ENCODE measurements around the gene AXDND1. TPM values are rescaled to one million over a fixed set of nuclear protein-coding genes. Genes with fewer than 3 reads are reported as not detected.
A peak's percentile ranks its signal among the peaks of the same experiment; 100 is the strongest.

Gene AXDND1
- polyA plus RNA-seq, 1 of the 3 experiments (the other 2 are of a cell fraction): 0.16 TPM

- 15% methylated on average over 18 of the region's 77 CpGs for WGBS (ENCODE audit: low lambda C conversion rate)
- Histone ChIP-seq H3K4me2 (no peak within 1 kb of the TSS), H4K20me1 (ENCODE audit: insufficient read depth) (no peaks in the 10 kb centered on the region), H3K4me1 (ENCODE audit: control insufficient read depth in 1 of 2, insufficient read depth in 2 of 2, low read depth in 1 of 2, low read length in 1 of 2) (no peaks in the 10 kb centered on the region; a peak in 1 of 4 replicates), H3K9me3 (no peaks in the 10 kb centered on the region), H3K9ac (no peak within 1 kb of the TSS), H2AFZ (ENCODE audit: low read depth) (no peak within 1 kb of the TSS), H3K27me3 (ENCODE audit: insufficient read depth) (peaks cover 15% of the 10 kb centered on the region), H3K27ac (ENCODE audit: low read depth in 2 of 2, low read length in 1 of 2) (no peak within 1 kb of the TSS), H3K79me2 (ENCODE audit: insufficient read depth) (no peaks in the 10 kb centered on the region), H3K9me2 (no peaks in the 10 kb centered on the region), H3K4me3 (ENCODE audit: low read depth in 2 of 2, low read length in 1 of 2) (no peak within 1 kb of the TSS), H3K36me3 (replicated peaks in 1 of 2; ENCODE audit: control insufficient read depth in 1 of 2, insufficient read depth in 2 of 2, low read length in 1 of 2) (no peaks in the 10 kb centered on the region), H3F3A (replicated peaks; ENCODE audit: insufficient read depth) (no peaks in the 10 kb centered on the region)
- ChIA-PET CTCF (interaction anchor here (0.6 to 1.2 kb wide), 3 partner anchors 10 to 32 kb away, joined by 3 to 4 read pairs (median 3); no protein-coding TSS in a partner anchor), POLR2A (no interaction called here)
- DNase-seq: peak; percentile 57
- no peak for TF ChIP-seq FOXM1 (IDR thresholded peaks at IDR 0.05; ENCODE audit: low read depth)
- TF ChIP-seq FOXJ3 (CRISPR knock-in tag; IDR thresholded peaks at IDR 0.05): no peak
- no peak for TF ChIP-seq SMC3 (IDR thresholded peaks at IDR 0.05; ENCODE audit: low read depth, low read length)
- TF ChIP-seq RFX5 (IDR thresholded peaks at IDR 0.05; ENCODE audit: low read length): no peak
- no peak for TF ChIP-seq ELF1 (IDR thresholded peaks at IDR 0.05)
- TF ChIP-seq NFIC (IDR thresholded peaks at IDR 0.05; ENCODE audit: borderline replicate concordance): no peak
- no peak for TF ChIP-seq TAF1 (IDR thresholded peaks at IDR 0.05; ENCODE audit: borderline replicate concordance, low read depth, low read length)
Observed at GRCh38 chr1:179575497-179576314, 209.9 kb downstream of the AXDND1 start, which contains the start of gene NPHS2. NPHS2 (minus strand) TSS chr1:179575948; CDS start chr1:179575864, 84 bp downstream.

GRCh38 chr1:179576509-179576908 lies 210.7 kb downstream of the AXDND1 start:
- H3K9ac ChIP-seq: no peak overlapping the region
- H3K27me3 ChIP-seq (ENCODE audit: insufficient read depth): peaks cover 15% of the 10 kb centered on the region
- H3K4me1 ChIP-seq (ENCODE audit: control insufficient read depth in 1 of 2, insufficient read depth in 2 of 2, low read depth in 1 of 2, low read length in 1 of 2): no peaks in the 10 kb centered on the region; a peak in 1 of 4 replicates
- no peaks in the 10 kb centered on the region for H3K9me2 ChIP-seq
- ChIA-PET POLR2A (no interaction called here), CTCF (interaction anchor here (1.5 kb wide), 1 partner anchor 10 kb away, joined by 7 read pairs; no protein-coding TSS in a partner anchor)
- no peaks in the 10 kb centered on the region for H3F3A ChIP-seq (replicated peaks; ENCODE audit: insufficient read depth)
- H3K79me2 ChIP-seq (ENCODE audit: insufficient read depth): no peaks in the 10 kb centered on the region
- H3K27ac ChIP-seq (ENCODE audit: low read depth in 2 of 2, low read length in 1 of 2): no peak overlapping the region
- H3K4me2 ChIP-seq: no peak overlapping the region
- no peak for TF ChIP-seq ELF1 (IDR thresholded peaks at IDR 0.05)
- no peak for TF ChIP-seq MEF2A (IDR thresholded peaks at IDR 0.05; ENCODE audit: borderline replicate concordance, low read depth)
- no peak for TF ChIP-seq RFX5 (IDR thresholded peaks at IDR 0.05; ENCODE audit: low read length)
- TF ChIP-seq TEAD4 (IDR thresholded peaks at IDR 0.05; ENCODE audit: borderline replicate concordance, insufficient read depth): no peak
- no peaks in the 10 kb centered on the region for H3K36me3 ChIP-seq (replicated peaks in 1 of 2; ENCODE audit: control insufficient read depth in 1 of 2, insufficient read depth in 2 of 2, low read length in 1 of 2)
- no peak overlapping the region for H2AFZ ChIP-seq (ENCODE audit: low read depth)
- no peak overlapping the region for H3K4me3 ChIP-seq (ENCODE audit: low read depth in 2 of 2, low read length in 1 of 2)
- WGBS (ENCODE audit: low lambda C conversion rate): 39% methylated on average over 5 of the region's 5 CpGs
- no peaks in the 10 kb centered on the region for H3K9me3 ChIP-seq
- H4K20me1 ChIP-seq (ENCODE audit: insufficient read depth): no peaks in the 10 kb centered on the region
- no peak for DNase-seq

GRCh38 chr1:179583771-179584320 lies 218.1 kb downstream of the AXDND1 start:
- ChIA-PET POLR2A (interaction anchor here (0.8 kb wide), 1 partner anchor 13 kb away, joined by 4 read pairs; no protein-coding TSS in a partner anchor), CTCF (interaction anchor here (0.7 to 1.0 kb wide), 2 partner anchors 391 to 612 kb away, joined by 3 read pairs; no protein-coding TSS in a partner anchor)
- no peak overlapping the region for H3K4me2 ChIP-seq
- H4K20me1 ChIP-seq (ENCODE audit: insufficient read depth): no peaks in the 10 kb centered on the region
- H3K4me1 ChIP-seq (ENCODE audit: control insufficient read depth in 1 of 2, insufficient read depth in 2 of 2, low read depth in 1 of 2, low read length in 1 of 2): no peaks in the 10 kb centered on the region; a peak in 2 of 4 replicates
- no peak overlapping the region for H3K9ac ChIP-seq
- no peak overlapping the region for H3K27ac ChIP-seq (ENCODE audit: low read depth in 2 of 2, low read length in 1 of 2)
- TF ChIP-seq JUND (IDR thresholded peaks at IDR 0.05): no peak
- TF ChIP-seq EP300 (IDR thresholded peaks at IDR 0.05; ENCODE audit: borderline replicate concordance in 1 of 2, low read depth in 1 of 2, low read length in 1 of 2): no peak
- no peak for TF ChIP-seq USF1 (IDR thresholded peaks at IDR 0.05; ENCODE audit: borderline replicate concordance, low read depth)
- TF ChIP-seq TEAD4 (IDR thresholded peaks at IDR 0.05; ENCODE audit: borderline replicate concordance, insufficient read depth): no peak
- no peak for TF ChIP-seq NFIC (IDR thresholded peaks at IDR 0.05; ENCODE audit: borderline replicate concordance)
- no peak for TF ChIP-seq ZBTB33 (IDR thresholded peaks at IDR 0.05; ENCODE audit: borderline replicate concordance, low read depth)
- no peak for TF ChIP-seq FOXJ3 (CRISPR knock-in tag; IDR thresholded peaks at IDR 0.05)
- no peaks in the 10 kb centered on the region for H3K36me3 ChIP-seq (replicated peaks in 1 of 2; ENCODE audit: control insufficient read depth in 1 of 2, insufficient read depth in 2 of 2, low read length in 1 of 2)
- no peaks in the 10 kb centered on the region for H3K9me2 ChIP-seq
- no peaks in the 10 kb centered on the region for H3F3A ChIP-seq (replicated peaks; ENCODE audit: insufficient read depth)
- WGBS (ENCODE audit: low lambda C conversion rate): 56% methylated on average over 5 of the region's 5 CpGs
- H3K79me2 ChIP-seq (ENCODE audit: insufficient read depth): no peaks in the 10 kb centered on the region
- no peak overlapping the region for H3K4me3 ChIP-seq (ENCODE audit: low read depth in 2 of 2, low read length in 1 of 2)
- H2AFZ ChIP-seq (ENCODE audit: low read depth): no peak overlapping the region
- DNase-seq: no peak
- H3K9me3 ChIP-seq: no peaks in the 10 kb centered on the region
- H3K27me3 ChIP-seq (ENCODE audit: insufficient read depth): no peaks in the 10 kb centered on the region; the same call in 1 of the 2 replicates

Measured in SK-N-SH (cell line).